Measurements from ENCODE around the gene PGLYRP2.

PGLYRP2 gene

GRCh38 chr19:15464394-15465385, 14.6 kb downstream of the PGLYRP2 start, which contains the start of gene RASAL3:
Gene RASAL3 (minus strand): TSS chr19:15464544. CDS start chr19:15464358, 186 bp downstream.
- H3K4me3 ChIP-seq (ENCODE audit: low read depth, low read length), result no peak within 1 kb of the TSS
- in situ Hi-C loops (cut with HindIII; ENCODE audit: low sequenced_read_pairs), result no loop called here
- TF ChIP-seq CTCF (IDR thresholded peaks at IDR 0.05; ENCODE audit: low read depth, low read length, missing control alignments), result no peak
- no peak for DNase-seq (ENCODE audit: low read depth)

- in situ Hi-C loops (cut with HindIII; ENCODE audit: low sequenced_read_pairs), result no loop called here
- TF ChIP-seq CTCF (IDR thresholded peaks at IDR 0.05; ENCODE audit: low read depth, low read length, missing control alignments), result no peak
- no peak for DNase-seq (ENCODE audit: low read depth)
- H3K4me3 ChIP-seq (ENCODE audit: low read depth, low read length), result no peak overlapping the region
These were observed 15.4 kb downstream of the PGLYRP2 start for GRCh38 chr19:15463861-15464371.

GRCh38 chr19:15461694-15462093, 17.6 kb downstream of the PGLYRP2 start:
- in situ Hi-C loops (cut with HindIII; ENCODE audit: low sequenced_read_pairs), result no loop called here
- H3K4me3 ChIP-seq (ENCODE audit: low read depth, low read length), result no peak overlapping the region
- no peak for DNase-seq (ENCODE audit: low read depth)
- no peak for TF ChIP-seq CTCF (IDR thresholded peaks at IDR 0.05; ENCODE audit: low read depth, low read length, missing control alignments)

- TF ChIP-seq CTCF (IDR thresholded peaks at IDR 0.05; ENCODE audit: low read depth, low read length, missing control alignments), result no peak
- in situ Hi-C loops (cut with HindIII; ENCODE audit: low sequenced_read_pairs), result no loop called here
- no peak for DNase-seq (ENCODE audit: low read depth)
- no peak overlapping the region for H3K4me3 ChIP-seq (ENCODE audit: low read depth, low read length)
These were observed 21.4 kb downstream of the PGLYRP2 start for GRCh38 chr19:15457701-15458484.

- in situ Hi-C loops (cut with HindIII; ENCODE audit: low sequenced_read_pairs), result no loop called here
- no peak for TF ChIP-seq CTCF (IDR thresholded peaks at IDR 0.05; ENCODE audit: low read depth, low read length, missing control alignments)
- DNase-seq (ENCODE audit: low read depth), result no peak
- H3K4me3 ChIP-seq (ENCODE audit: low read depth, low read length), result no peak overlapping the region
These were observed 22.2 kb downstream of the PGLYRP2 start for GRCh38 chr19:15456871-15457700.
